ENCODE measurements around the gene DENND1A. TPM values are rescaled to one million over a fixed set of nuclear protein-coding genes. Genes with fewer than 3 reads are reported as not detected.

The DENND1A gene
- total RNA-seq, 1 experiment from 2014 or later: 19.7 TPM

GRCh38 chr9:123863164-123863855, 66.6 kb downstream of the DENND1A start:
- intact Hi-C loops (cut with micrococcal nuclease; ENCODE audit: unreplicated experiment): no loop called here

GRCh38 chr9:123861756-123862120, 68.2 kb downstream of the DENND1A start:
- intact Hi-C loops (cut with micrococcal nuclease; ENCODE audit: unreplicated experiment): no loop called here
- no peaks in the 10 kb centered on the region for H3K9me3 ChIP-seq (ENCODE audit: control insufficient read depth, insufficient read depth, low read depth, low read length)
- no peak overlapping the region for H3K27ac ChIP-seq (ENCODE audit: low read length)
- no peak for TF ChIP-seq CTCF (IDR thresholded peaks at IDR 0.05)
- no peak for TF ChIP-seq SIN3A (IDR thresholded peaks at IDR 0.05; ENCODE audit: borderline replicate concordance, insufficient read depth, low read depth, low read length)
- TF ChIP-seq TCF7L2 (IDR thresholded peaks at IDR 0.05; ENCODE audit: low read depth, low read length): no peak
- no peak for TF ChIP-seq POLR2AphosphoS5 (IDR thresholded peaks at IDR 0.05; ENCODE audit: low read depth, low read length)
- no peak for TF ChIP-seq REST (IDR thresholded peaks at IDR 0.05; ENCODE audit: insufficient read depth in 1 of 2, low read depth in 2 of 2, low read length in 1 of 2)
- DNase-seq (ENCODE audit: low read depth, low spot score): no peak
- no peak overlapping the region for H3K4me3 ChIP-seq (ENCODE audit: low read depth in 2 of 2, low read length in 2 of 2)
- no TSS peak for BruUV-seq (replicated peaks)
- in situ Hi-C loops (cut with HindIII; ENCODE audit: low pct_unique_long_range_greater_than_20kb, low sequenced_read_pairs): no loop called here
- H3K4me1 ChIP-seq (ENCODE audit: control insufficient read depth, insufficient read depth, low read length): no peaks in the 10 kb centered on the region
- ATAC-seq: no peak
- ChIA-PET POLR2A (no interaction called here), CTCF (no interaction called here)
- H3K27me3 ChIP-seq (ENCODE audit: control insufficient read depth, insufficient read depth, low read length): no peaks in the 10 kb centered on the region
- H3K36me3 ChIP-seq (ENCODE audit: control insufficient read depth, insufficient read depth, low read length): no peaks in the 10 kb centered on the region

More at GRCh38 chr9:123863164-123863855, 66.6 kb downstream of the DENND1A start:
- Histone ChIP-seq H3K4me3 (ENCODE audit: low read depth in 2 of 2, low read length in 2 of 2) (no peak overlapping the region), H3K36me3 (ENCODE audit: control insufficient read depth, insufficient read depth, low read length) (no peaks in the 10 kb centered on the region), H3K4me1 (ENCODE audit: control insufficient read depth, insufficient read depth, low read length) (no peaks in the 10 kb centered on the region), H3K27ac (ENCODE audit: low read length) (no peak overlapping the region), H3K9me3 (ENCODE audit: control insufficient read depth, insufficient read depth, low read depth, low read length) (no peaks in the 10 kb centered on the region), H3K27me3 (ENCODE audit: control insufficient read depth, insufficient read depth, low read length) (no peaks in the 10 kb centered on the region)
- DNase-seq (ENCODE audit: low read depth, low spot score): no peak
- POLR2A ChIA-PET: interaction anchor here (0.7 kb wide), 1 partner anchor 75 kb away, joined by 4 read pairs; no protein-coding TSS in a partner anchor
- BruUV-seq (replicated peaks): no TSS peak
- no peak for ATAC-seq
- in situ Hi-C loops (cut with HindIII; ENCODE audit: low pct_unique_long_range_greater_than_20kb, low sequenced_read_pairs): no loop called here
- no peak for TF ChIP-seq TCF7L2 (IDR thresholded peaks at IDR 0.05; ENCODE audit: low read depth, low read length)
- TF ChIP-seq SIN3A (IDR thresholded peaks at IDR 0.05; ENCODE audit: borderline replicate concordance, insufficient read depth, low read depth, low read length): no peak
- TF ChIP-seq POLR2AphosphoS5 (IDR thresholded peaks at IDR 0.05; ENCODE audit: low read depth, low read length): no peak
- no peak for TF ChIP-seq CTCF (IDR thresholded peaks at IDR 0.05)
- TF ChIP-seq REST (IDR thresholded peaks at IDR 0.05; ENCODE audit: insufficient read depth in 1 of 2, low read depth in 2 of 2, low read length in 1 of 2): no peak
- CTCF ChIA-PET: no interaction called here
